Activated CD8-positive, alpha-beta memory T cell treated with anti-CD3 and anti-CD28 coated beads for 48 hours (primary cell): Measurements from ENCODE around the gene NUP37.

Source experiments
- DNase-seq, 3 experiments: peaks; one replicate each; pipeline ENCODE4 v3.0.0-alpha.2; 2020; ENCODE audit warnings: low read depth in 2 of 3, low spot score in 2 of 3

The NUP37 gene

DNA sequence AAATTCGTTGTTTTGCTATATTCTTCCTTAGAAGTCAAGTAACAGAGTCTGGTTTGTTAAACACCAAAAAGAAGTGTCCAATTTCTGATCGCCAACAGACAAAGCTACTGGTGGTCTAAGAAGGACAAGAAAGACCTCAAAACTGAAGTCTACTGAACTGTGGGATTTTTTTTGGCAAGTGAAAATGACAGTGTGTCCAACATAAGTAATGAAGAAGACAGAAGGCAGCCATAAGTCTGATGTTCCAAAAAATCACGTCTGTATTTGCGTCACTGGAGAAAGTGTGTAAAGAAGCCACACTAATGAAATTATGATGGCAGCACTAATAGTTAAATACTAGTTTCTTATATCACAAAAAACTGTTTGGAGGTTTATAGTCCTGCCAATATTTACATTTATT is 90.8 kb downstream of the NUP37 start:
- no peak for DNase-seq

DNA sequence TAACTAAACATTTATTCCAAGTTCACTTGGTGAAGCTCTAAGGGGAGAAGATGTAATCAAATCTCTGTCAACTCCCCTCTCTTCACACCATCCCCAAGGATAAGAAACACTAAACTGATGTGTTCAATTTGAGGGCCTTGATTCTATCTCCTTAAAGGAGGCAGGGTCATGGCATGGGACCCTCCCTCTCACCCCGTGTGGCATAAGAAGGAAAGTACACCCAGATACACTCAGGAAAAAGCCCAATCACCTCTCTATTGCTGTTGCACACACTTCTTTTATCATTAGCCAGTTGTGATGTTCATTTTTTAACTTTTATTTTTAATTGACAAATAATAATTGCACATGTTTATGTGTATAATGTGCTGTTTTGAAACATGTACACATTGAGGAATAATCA is 93.2 kb downstream of the NUP37 start:
- no peak for DNase-seq

DNA sequence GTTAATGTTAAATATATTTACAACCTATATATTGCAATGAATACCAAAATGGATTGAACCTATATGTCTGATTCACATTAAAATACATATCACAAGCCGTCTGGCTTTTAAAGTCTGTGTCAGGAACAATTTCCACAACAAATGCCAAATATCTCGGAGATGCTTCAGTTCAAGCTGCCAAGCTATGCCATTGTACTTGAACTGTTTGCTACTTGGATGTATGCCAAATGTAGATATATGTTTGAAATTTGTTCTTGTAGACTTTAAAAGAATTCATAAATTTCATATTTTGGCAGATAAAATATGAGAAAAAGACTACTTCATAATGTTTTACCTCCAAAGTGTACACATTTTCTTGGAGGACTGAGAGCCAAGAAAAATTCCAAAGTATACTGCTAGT is 95.1 kb downstream of the NUP37 start:
- no peak for DNase-seq

DNA sequence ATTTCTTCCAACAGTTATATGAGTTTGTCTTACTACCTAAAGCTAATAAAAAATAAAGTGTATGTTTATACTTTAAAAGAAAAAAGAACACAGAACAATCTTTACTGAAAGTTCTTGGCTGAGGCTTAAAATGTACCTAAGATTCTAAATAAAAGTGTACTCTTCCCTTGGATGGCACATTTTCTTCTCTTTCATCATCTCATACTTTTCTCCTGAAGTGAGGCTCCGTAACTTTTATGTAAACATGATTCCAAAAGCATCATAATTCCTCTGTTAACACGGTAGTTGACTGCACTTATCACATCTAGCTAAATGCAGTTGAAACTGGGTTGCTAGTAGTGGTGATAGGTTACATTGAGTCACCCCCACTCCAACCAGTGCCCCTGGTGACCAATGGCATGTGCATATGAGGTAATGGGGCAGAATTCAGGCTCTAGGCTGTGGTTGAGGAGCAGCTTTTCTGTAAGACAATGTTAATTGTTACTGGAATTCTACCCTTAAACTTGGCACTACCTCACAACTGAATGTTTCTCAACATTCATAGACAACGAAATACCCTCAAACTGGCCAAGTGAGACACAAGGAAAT is 96.5 kb downstream of the NUP37 start:
- no peak for DNase-seq
